Activated CD8-positive, alpha-beta memory T cell treated with anti-CD3 and anti-CD28 coated beads, Interleukin-2, amount 10 ng/mL, durations not matched to agents 7 days and 5 days (primary cell): ENCODE data around the gene KLF13. TPM values are rescaled to one million over a fixed set of nuclear protein-coding genes. Genes with fewer than 3 reads are reported as not detected.

Experiments used
- ATAC-seq: fragments of 150-1000 bp; cut with Tn5 transposase; one replicate; pipeline ENCODE4 v1.10.0; 2021; ENCODE audit warnings: moderate library complexity
- CTCF ChIA-PET: fragments of 350-600 bp; sonication (Branson Sonifier 250); formaldehyde crosslinking; loops from one replicate; lab custom pipeline; 2021; ENCODE audit warnings: antibody characterized with exemption; lab: Charles Lee
- DNase-seq: peaks from one replicate; pipeline ENCODE4 v3.0.0-alpha.2; 2020
- H3K27ac Mint-ChIP-seq: one replicate; pipeline ENCODE4 v1.8.0; 2021; ENCODE audit warnings: mild to moderate bottlenecking, mixed read lengths
- H3K27me3 Mint-ChIP-seq: one replicate; pipeline ENCODE4 v1.8.0; 2021; ENCODE audit warnings: mixed read lengths
- H3K36me3 Mint-ChIP-seq: one replicate; pipeline ENCODE4 v1.8.0; 2021; ENCODE audit warnings: mild to moderate bottlenecking, mixed read lengths
- H3K4me1 Mint-ChIP-seq: one replicate; pipeline ENCODE4 v1.8.0; 2021; ENCODE audit warnings: mixed read lengths
- H3K4me3 Mint-ChIP-seq: one replicate; pipeline ENCODE4 v1.8.0; 2021; ENCODE audit warnings: mild to moderate bottlenecking, moderate library complexity, mixed read lengths
- H3K9me3 Mint-ChIP-seq: one replicate; pipeline ENCODE4 v1.8.0; 2022; ENCODE audit warnings: low read depth, mixed read lengths
- total RNA-seq, 2 experiments: library from RNA; stranded (reverse); gene quantifications; one replicate each; pipeline ENCODE4 v1.2.3, GENCODE V29; 2021

KLF13 gene
- total RNA-seq, 2 experiments from 2014 or later: 163 to 206 TPM

- Mint-ChIP-seq H3K27ac (peak overlapping the region; percentile 91), H3K9me3 (no peaks in the 10 kb centered on the region), H3K4me3 (peak overlapping the region; percentile 95), H3K36me3 (peaks cover 28% of the 10 kb centered on the region), H3K4me1 (peaks cover 69% of the 10 kb centered on the region), H3K27me3 (no peaks in the 10 kb centered on the region)
- DNase-seq: no peak
- ATAC-seq: no peak
- CTCF ChIA-PET: interaction anchor here (1.1 to 1.3 kb wide), 3 partner anchors 11 to 158 kb away, joined by 4 to 5 read pairs (median 4); no protein-coding TSS in a partner anchor
Measured at GRCh38 chr15:31332020-31332680, 5.5 kb downstream of the KLF13 start.

- Mint-ChIP-seq H3K27ac (peak overlapping the region; percentile 91), H3K27me3 (no peaks in the 10 kb centered on the region), H3K4me3 (no peak overlapping the region), H3K4me1 (peaks cover 74% of the 10 kb centered on the region), H3K9me3 (no peaks in the 10 kb centered on the region), H3K36me3 (peaks cover 28% of the 10 kb centered on the region)
- DNase-seq: no peak
- CTCF ChIA-PET: interaction anchor here (1.1 to 2.0 kb wide), 4 partner anchors 10 to 158 kb away, joined by 4 to 6 read pairs (median 4); no protein-coding TSS in a partner anchor
- ATAC-seq: no peak
Measured at GRCh38 chr15:31332681-31333071, 6.0 kb downstream of the KLF13 start.

DNA sequence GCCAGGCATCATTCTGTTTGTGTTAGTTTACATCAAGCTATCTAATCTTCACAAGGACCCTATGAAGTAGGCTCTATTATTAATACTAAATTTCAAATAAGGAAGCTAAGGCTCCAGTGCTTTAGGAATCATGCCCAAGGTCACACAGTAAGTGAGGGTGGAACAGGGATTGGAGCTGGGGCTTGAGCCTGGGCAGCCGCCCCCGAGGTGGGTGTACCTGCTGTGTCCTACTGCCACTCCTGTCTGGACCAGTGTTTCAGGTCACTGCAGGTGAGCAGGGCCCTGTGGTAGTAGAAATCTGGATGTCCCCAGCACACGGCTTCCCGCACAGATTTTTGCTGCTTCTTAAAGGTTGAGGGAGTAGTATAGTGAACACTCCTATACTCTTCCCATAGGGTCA, 6.5 kb downstream of the KLF13 start:
- no peak for ATAC-seq
- H3K36me3 Mint-ChIP-seq: peaks cover 29% of the 10 kb centered on the region
- CTCF ChIA-PET: interaction anchor here (1.1 to 2.0 kb wide), 3 partner anchors 10 to 101 kb away, joined by 4 to 6 read pairs (median 4); no protein-coding TSS in a partner anchor
- H3K9me3 Mint-ChIP-seq: no peaks in the 10 kb centered on the region
- no peak for DNase-seq
- no peaks in the 10 kb centered on the region for H3K27me3 Mint-ChIP-seq
- H3K4me3 Mint-ChIP-seq: no peak overlapping the region
- H3K4me1 Mint-ChIP-seq: peaks cover 79% of the 10 kb centered on the region
- no peak overlapping the region for H3K27ac Mint-ChIP-seq

- Mint-ChIP-seq H3K27me3 (no peaks in the 10 kb centered on the region), H3K4me1 (peaks cover 86% of the 10 kb centered on the region), H3K4me3 (no peak overlapping the region), H3K36me3 (peaks cover 25% of the 10 kb centered on the region), H3K27ac (no peak overlapping the region), H3K9me3 (no peaks in the 10 kb centered on the region)
- no peak for DNase-seq
- CTCF ChIA-PET: interaction anchor here (2.0 kb wide), 1 partner anchor 33 kb away, joined by 6 read pairs; no protein-coding TSS in a partner anchor
- ATAC-seq: no peak
Measured at GRCh38 chr15:31333820-31334219, 7.2 kb downstream of the KLF13 start.

GRCh38 chr15:31335989-31336592, 9.5 kb downstream of the KLF13 start:
- ATAC-seq (no peak), DNase-seq (no peak)
- CTCF ChIA-PET: interaction anchor here (1.4 kb wide), 1 partner anchor 25 kb away, joined by 5 read pairs; no protein-coding TSS in a partner anchor
- Mint-ChIP-seq H3K27ac (peak overlapping the region; percentile 46), H3K9me3 (no peaks in the 10 kb centered on the region), H3K36me3 (peaks cover 19% of the 10 kb centered on the region), H3K4me1 (peaks cover 90% of the 10 kb centered on the region), H3K27me3 (no peaks in the 10 kb centered on the region), H3K4me3 (no peak overlapping the region)

DNA sequence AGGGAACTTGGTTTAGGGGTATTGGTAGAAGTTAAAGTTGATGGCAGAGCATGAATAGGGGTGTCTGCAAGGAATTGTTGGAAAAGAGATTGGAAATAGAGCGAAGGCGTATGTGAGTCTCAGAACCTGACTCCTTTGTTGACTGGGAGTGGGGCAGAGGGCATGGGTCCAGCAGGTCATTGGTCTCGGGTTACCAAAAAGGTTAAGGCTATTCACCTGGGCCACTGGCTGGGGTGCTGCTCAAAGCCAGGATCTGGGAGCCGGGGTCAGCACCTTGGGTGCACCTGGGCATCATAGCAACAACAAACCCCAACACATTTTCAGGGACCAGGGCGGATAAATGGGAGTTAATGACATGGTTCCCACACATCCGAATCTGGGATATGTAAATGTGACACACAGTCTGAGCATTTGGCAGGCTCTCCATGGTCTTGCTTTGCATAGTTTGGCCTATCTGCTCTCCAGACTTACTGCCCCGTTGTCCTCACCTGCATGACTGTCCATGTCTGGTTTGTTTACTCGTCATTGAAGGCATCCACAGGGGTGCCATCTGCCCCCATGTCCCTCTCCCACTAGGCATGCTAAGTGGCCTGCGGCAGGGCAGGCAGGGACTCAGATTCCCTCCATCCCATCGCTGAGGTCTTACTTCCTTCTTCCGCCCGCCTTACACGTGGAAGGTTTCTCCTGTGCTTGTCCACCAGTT, 10.1 kb downstream of the KLF13 start:
- Mint-ChIP-seq H3K9me3 (no peaks in the 10 kb centered on the region), H3K4me1 (peaks cover 90% of the 10 kb centered on the region), H3K27me3 (no peaks in the 10 kb centered on the region), H3K36me3 (peaks cover 19% of the 10 kb centered on the region), H3K27ac (peak overlapping the region; percentile 70), H3K4me3 (no peak overlapping the region)
- ATAC-seq (no peak), DNase-seq (no peak)
- CTCF ChIA-PET: no interaction called here

GRCh38 chr15:31337352-31338031, 10.9 kb downstream of the KLF13 start:
- H3K27me3 Mint-ChIP-seq: no peaks in the 10 kb centered on the region
- H3K9me3 Mint-ChIP-seq: no peaks in the 10 kb centered on the region
- H3K36me3 Mint-ChIP-seq: peaks cover 15% of the 10 kb centered on the region
- ATAC-seq (no peak), DNase-seq (no peak)
- H3K4me1 Mint-ChIP-seq: peaks cover 90% of the 10 kb centered on the region
- CTCF ChIA-PET: interaction anchor here (1.6 to 1.7 kb wide), 2 partner anchors 28 to 151 kb away, joined by 8 read pairs; no protein-coding TSS in a partner anchor
- peak overlapping the region; percentile 70 for H3K27ac Mint-ChIP-seq
- H3K4me3 Mint-ChIP-seq: no peak overlapping the region

GRCh38 chr15:31338318-31338878, 11.8 kb downstream of the KLF13 start:
- peaks cover 96% of the 10 kb centered on the region for H3K4me1 Mint-ChIP-seq
- DNase-seq (no peak), ATAC-seq (peak; percentile 11)
- CTCF ChIA-PET: interaction anchor here (0.8 to 1.7 kb wide), 6 partner anchors 8 to 150 kb away, joined by 3 to 8 read pairs (median 4); no protein-coding TSS in a partner anchor
- peak overlapping the region; percentile 97 for H3K27ac Mint-ChIP-seq
- no peaks in the 10 kb centered on the region for H3K9me3 Mint-ChIP-seq
- H3K4me3 Mint-ChIP-seq: peak overlapping the region; percentile 51
- H3K36me3 Mint-ChIP-seq: peaks cover 14% of the 10 kb centered on the region
- no peaks in the 10 kb centered on the region for H3K27me3 Mint-ChIP-seq

GRCh38 chr15:31338879-31339557, 12.4 kb downstream of the KLF13 start:
- CTCF ChIA-PET: interaction anchor here (0.8 to 1.7 kb wide), 6 partner anchors 8 to 150 kb away, joined by 3 to 8 read pairs (median 4); no protein-coding TSS in a partner anchor
- ATAC-seq (peak; percentile 63), DNase-seq (peak; percentile 79)
- H3K9me3 Mint-ChIP-seq: no peaks in the 10 kb centered on the region
- H3K27ac Mint-ChIP-seq: peak overlapping the region; percentile 97
- H3K4me3 Mint-ChIP-seq: no peak overlapping the region
- H3K4me1 Mint-ChIP-seq: peaks cover 97% of the 10 kb centered on the region
- H3K27me3 Mint-ChIP-seq: no peaks in the 10 kb centered on the region
- peaks cover 12% of the 10 kb centered on the region for H3K36me3 Mint-ChIP-seq

DNA sequence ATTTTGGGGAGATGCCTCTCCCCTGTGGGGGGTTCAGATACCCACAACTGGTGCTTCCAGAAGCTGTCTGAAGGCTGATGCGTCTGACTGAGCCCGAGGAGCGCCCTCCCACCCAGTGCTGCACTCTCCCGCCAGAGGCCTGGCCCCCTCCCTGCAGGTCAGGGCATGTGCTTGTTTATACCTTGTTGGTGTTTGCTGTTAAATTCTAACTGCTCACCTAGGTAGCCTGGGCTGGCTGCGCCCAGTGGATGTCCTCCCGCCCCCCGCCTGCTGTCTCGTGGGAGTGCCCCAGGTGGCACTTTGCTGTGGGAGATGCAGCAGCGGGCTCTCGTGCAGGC, 12.9 kb downstream of the KLF13 start:
- H3K36me3 Mint-ChIP-seq: peaks cover 12% of the 10 kb centered on the region

DNA sequence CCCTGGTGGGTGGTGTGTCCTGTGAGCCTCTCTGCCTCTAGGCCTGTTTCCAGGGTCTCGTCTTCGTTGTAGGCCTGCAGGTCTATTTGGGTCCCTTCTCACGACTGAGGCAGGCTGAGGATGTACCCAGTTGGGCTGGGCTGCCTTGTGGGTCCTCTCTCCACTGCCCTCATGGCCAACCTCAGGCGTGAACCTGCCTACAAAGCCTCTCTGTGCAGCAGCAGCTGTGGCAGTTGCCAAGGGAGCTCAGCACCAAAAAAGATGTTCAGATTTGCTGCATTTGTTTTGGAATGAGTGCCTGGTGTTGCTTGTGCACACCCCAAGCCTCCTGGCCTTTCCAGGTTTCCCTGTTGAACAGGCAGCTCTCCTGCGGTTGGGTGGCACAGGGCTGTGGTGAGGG, 13.4 kb downstream of the KLF13 start:
- H3K9me3 Mint-ChIP-seq: no peaks in the 10 kb centered on the region
- H3K4me1 Mint-ChIP-seq: peaks cover 98% of the 10 kb centered on the region
- CTCF ChIA-PET: interaction anchor here (1.1 kb wide), 1 partner anchor 13 kb away, joined by 4 read pairs; no protein-coding TSS in a partner anchor
- H3K36me3 Mint-ChIP-seq: peaks cover 10% of the 10 kb centered on the region
- DNase-seq (no peak), ATAC-seq (no peak)
- H3K27ac Mint-ChIP-seq: peak overlapping the region; percentile 97
- no peak overlapping the region for H3K4me3 Mint-ChIP-seq
- no peaks in the 10 kb centered on the region for H3K27me3 Mint-ChIP-seq

More for the DNA sequence above, 12.9 kb downstream of the KLF13 start:
- Mint-ChIP-seq H3K4me3 (no peak overlapping the region), H3K27ac (peak overlapping the region; percentile 97), H3K4me1 (peaks cover 98% of the 10 kb centered on the region), H3K9me3 (no peaks in the 10 kb centered on the region), H3K27me3 (no peaks in the 10 kb centered on the region)
- CTCF ChIA-PET: interaction anchor here (1.0 to 1.1 kb wide), 2 partner anchors 8 to 14 kb away, joined by 4 to 5 read pairs; no protein-coding TSS in a partner anchor
- ATAC-seq (no peak), DNase-seq (no peak)

DNA sequence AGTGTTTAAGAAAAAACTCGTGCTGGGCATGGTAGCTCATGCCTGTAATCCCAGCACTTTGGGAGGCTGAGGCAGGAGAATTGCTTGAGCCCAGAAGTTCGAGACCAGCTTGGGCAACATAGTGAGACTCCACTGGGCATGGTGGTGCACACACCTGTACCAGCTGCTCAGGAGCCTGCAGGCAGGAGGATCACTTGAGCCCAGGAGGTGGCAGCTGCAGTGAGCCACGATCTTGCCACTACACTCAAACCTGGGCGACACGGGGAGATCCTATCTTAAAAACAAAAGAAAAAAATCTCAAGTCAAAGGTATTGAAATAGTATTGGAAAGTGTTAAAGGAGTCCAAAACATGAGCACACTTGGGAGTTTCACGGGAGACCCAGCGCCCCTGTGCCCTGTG, 14.0 kb downstream of the KLF13 start:
- Mint-ChIP-seq H3K9me3 (no peaks in the 10 kb centered on the region), H3K4me1 (peaks cover 97% of the 10 kb centered on the region), H3K4me3 (no peak overlapping the region), H3K36me3 (peaks cover 10% of the 10 kb centered on the region), H3K27ac (peak overlapping the region; percentile 97), H3K27me3 (no peaks in the 10 kb centered on the region)
- CTCF ChIA-PET: interaction anchor here (1.1 to 1.6 kb wide), 2 partner anchors 13 to 140 kb away, joined by 4 to 6 read pairs; no protein-coding TSS in a partner anchor
- DNase-seq: no peak
- no peak for ATAC-seq
